Parathyroid adenoma (tissue), 2 donors: Measurements from ENCODE around the gene ECEL1.
"Not testable (repeated sequence)": the region's sequence is repeated elsewhere in the genome, so short reads cannot be mapped to it uniquely, and the experiment has no call there.

Experiments
- H2AFZ ChIP-seq: fragments of 300-600 bp; sonication (generic); one replicate; pipeline ENCODE4 v1.7.0; 2017; ENCODE audit warnings: antibody characterized with exemption, mild to moderate bottlenecking
- H3K27ac ChIP-seq: fragments of 300-600 bp; sonication (generic); one replicate; pipeline ENCODE4 v1.7.0; 2017
- H3K27me3 ChIP-seq: fragments of 300-600 bp; sonication (generic); one replicate; pipeline ENCODE4 v1.7.0; 2017; ENCODE audit warnings: low read length; ENCODE audit not compliant: control insufficient read depth, insufficient read depth
- H3K36me3 ChIP-seq: fragments of 300-600 bp; sonication (generic); one replicate; pipeline ENCODE4 v1.7.0; 2017; ENCODE audit warnings: low read length; ENCODE audit not compliant: control insufficient read depth, insufficient read depth
- H3K4me1 ChIP-seq: fragments of 300-600 bp; sonication (generic); one replicate; pipeline ENCODE4 v1.7.0; 2017; ENCODE audit warnings: control low read depth
- H3K4me2 ChIP-seq: fragments of 300-600 bp; sonication (generic); one replicate; pipeline ENCODE4 v1.7.0; 2017; ENCODE audit warnings: low read length
- H3K4me3 ChIP-seq: fragments of 300-600 bp; sonication (generic); one replicate; pipeline ENCODE4 v1.7.0; 2017; ENCODE audit warnings: low read depth, low read length
- H3K79me2 ChIP-seq: fragments of 300-600 bp; sonication (generic); one replicate; pipeline ENCODE4 v1.7.0; 2017; ENCODE audit warnings: control low read depth
- H3K9ac ChIP-seq: fragments of 300-600 bp; sonication (generic); one replicate; pipeline ENCODE4 v1.7.0; 2017; ENCODE audit warnings: mild to moderate bottlenecking
- H3K9me3 ChIP-seq: fragments of 300-600 bp; sonication (generic); one replicate; pipeline ENCODE4 v1.7.0; 2017; ENCODE audit warnings: low read length; ENCODE audit not compliant: control insufficient read depth
- TF ChIP-seq, protein P1 (sequence below): fragments of 300-600 bp; sonication (generic); IDR thresholded peaks from one replicate; pipeline ENCODE4 v1.7.0; 2017; ENCODE audit warnings: antibody characterized with exemption, mild to moderate bottlenecking
- donor health status: primary hyperparathyroidism.

The ECEL1 gene

DNA sequence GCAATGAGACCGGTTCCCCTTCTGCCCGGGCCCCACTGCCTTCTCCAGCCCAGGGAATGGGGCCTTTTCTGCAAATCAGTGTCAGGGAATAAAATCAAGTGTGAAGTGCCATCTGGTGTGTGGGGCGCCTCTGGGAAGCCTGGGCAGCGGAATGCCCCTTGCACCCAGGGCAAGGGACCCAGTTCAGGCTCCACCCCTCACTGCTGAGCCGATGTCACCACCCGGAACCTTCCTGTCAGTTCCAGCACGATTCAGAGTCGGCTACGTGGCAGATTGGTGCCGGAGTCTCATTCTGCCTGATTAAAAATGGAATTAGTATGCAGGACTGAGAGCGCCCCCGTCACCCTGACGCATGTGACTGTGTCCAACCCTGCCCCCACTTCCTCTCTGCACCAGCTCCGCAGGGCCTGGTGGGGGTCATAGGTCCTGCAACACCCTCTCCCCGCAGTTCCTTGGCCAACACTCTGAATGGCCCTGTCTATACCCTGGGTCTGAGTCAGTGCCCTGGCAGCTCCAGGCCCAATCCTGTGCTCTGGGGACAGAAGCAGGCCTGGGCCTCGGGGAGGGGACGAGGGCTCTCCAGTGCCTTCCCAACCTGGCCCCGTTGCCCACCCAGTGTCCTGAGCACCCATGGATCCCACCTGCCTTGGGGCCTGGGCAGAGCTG lies 39.9 kb downstream of the ECEL1 start:
- Histone ChIP-seq H3K36me3 (no peaks in the 10 kb centered on the region), H3K4me2 (no peak overlapping the region), H3K27ac (no peak overlapping the region), H3K9ac (no peak overlapping the region), H3K9me3 (no peaks in the 10 kb centered on the region), H2AFZ (no peak overlapping the region), H3K79me2 (no peaks in the 10 kb centered on the region), H3K4me3 (no peak overlapping the region), H3K27me3 (no peaks in the 10 kb centered on the region), H3K4me1 (no peaks in the 10 kb centered on the region)
- TF ChIP-seq, protein P1, sequence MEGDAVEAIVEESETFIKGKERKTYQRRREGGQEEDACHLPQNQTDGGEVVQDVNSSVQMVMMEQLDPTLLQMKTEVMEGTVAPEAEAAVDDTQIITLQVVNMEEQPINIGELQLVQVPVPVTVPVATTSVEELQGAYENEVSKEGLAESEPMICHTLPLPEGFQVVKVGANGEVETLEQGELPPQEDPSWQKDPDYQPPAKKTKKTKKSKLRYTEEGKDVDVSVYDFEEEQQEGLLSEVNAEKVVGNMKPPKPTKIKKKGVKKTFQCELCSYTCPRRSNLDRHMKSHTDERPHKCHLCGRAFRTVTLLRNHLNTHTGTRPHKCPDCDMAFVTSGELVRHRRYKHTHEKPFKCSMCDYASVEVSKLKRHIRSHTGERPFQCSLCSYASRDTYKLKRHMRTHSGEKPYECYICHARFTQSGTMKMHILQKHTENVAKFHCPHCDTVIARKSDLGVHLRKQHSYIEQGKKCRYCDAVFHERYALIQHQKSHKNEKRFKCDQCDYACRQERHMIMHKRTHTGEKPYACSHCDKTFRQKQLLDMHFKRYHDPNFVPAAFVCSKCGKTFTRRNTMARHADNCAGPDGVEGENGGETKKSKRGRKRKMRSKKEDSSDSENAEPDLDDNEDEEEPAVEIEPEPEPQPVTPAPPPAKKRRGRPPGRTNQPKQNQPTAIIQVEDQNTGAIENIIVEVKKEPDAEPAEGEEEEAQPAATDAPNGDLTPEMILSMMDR: no peak

DNA sequence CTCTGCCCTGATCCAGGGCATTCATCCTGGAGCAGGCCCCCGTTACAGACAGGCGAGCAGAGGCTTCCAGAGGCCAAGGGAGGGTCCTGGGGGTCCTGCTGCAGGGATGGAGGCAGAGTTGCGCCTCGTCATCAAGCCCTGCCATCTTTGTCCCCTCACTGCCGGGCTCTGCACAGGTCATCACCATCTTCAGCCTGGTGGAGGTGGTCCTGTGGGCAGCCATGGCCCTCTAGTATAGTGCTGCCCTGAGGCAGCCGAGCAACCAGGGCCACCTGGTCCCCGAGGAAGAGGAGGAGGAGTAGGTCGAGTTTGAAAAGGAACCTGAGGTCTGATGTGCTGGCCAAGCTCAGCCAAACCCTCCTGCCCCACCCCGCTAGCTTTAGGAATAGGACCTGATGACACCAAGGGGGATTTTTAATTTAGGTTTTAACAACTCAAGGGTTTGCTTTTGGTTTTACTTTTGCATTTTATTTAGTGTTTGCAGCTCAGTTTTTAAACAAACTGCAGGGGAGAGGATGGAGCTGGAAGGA lies 40.5 kb downstream of the ECEL1 start:
- Histone ChIP-seq H3K27me3 (no peaks in the 10 kb centered on the region), H3K4me1 (no peaks in the 10 kb centered on the region), H2AFZ (no peak overlapping the region), H3K4me2 (no peak overlapping the region), H3K36me3 (no peaks in the 10 kb centered on the region), H3K79me2 (no peaks in the 10 kb centered on the region), H3K27ac (no peak overlapping the region), H3K9me3 (no peaks in the 10 kb centered on the region), H3K4me3 (no peak overlapping the region), H3K9ac (no peak overlapping the region)
- TF ChIP-seq, protein P1: no peak

DNA sequence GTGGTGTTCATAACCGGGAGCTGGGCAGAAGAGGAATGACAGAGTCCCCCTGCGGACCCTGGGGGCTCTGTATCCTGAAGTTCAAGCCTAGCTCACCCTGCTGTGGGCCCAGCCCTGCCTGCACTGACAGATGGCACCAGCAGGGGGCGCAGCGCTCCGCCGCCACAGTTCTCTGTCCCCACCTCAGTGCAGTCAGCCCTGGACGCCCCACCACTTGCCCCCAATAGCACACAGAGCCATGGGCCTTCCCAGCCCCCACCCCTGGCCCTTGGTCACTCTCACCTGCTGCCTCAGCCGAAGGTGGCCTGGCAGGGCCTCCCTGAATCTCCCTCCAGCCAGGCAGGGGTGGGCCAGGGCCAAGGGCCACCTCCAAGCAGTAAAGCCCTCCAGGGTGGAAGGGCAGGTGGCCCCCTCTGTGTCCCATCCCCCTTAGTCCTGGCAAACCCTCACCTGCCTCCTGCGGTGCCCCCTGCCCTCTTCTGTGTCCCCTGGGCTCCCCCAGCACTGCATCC lies 41.3 kb downstream of the ECEL1 start:
- H3K9ac ChIP-seq, H3K27me3 ChIP-seq, H3K4me3 ChIP-seq, H2AFZ ChIP-seq, H3K36me3 ChIP-seq, H3K9me3 ChIP-seq, H3K4me1 ChIP-seq, H3K4me2 ChIP-seq, H3K79me2 ChIP-seq, H3K27ac ChIP-seq: not testable (repeated sequence)

DNA sequence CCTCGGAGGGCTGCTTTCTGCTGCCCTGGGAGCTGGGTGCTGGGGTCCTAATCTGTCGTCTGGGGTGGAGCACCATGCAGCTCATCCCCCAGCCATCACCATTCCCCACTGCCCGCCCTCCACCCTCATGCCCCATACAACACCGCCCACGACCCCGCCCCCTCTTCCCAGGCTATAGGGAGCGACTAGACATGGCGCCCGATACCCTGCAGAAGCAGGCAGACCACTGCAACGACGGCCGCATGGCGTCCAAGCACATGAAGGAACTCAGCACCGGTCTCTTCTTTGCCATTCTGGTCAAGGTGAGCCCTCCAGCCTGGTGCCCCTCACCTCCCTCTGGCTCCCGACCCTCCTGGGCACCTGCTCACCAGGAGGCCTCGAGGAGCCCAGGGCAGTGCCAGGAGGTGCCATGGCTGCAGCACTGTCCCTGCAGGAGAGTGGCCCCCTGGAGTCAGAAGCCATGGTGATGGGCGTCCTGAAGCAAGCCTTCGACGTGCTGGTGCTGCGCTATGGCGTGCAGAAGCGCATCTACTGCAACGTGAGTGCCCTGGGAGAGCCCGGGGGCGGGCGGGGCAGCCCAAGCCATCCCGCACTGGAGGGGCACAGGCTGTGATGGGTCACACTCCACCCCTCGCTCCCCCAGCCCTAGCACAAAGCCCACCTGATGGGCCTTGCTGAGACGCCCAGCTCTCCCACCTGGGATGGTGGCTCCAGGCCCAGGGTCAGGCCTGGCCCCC lies 42.3 kb downstream of the ECEL1 start:
- not testable (repeated sequence) for H3K79me2 ChIP-seq, H3K4me1 ChIP-seq, H3K9me3 ChIP-seq, H3K4me2 ChIP-seq, H3K4me3 ChIP-seq, H3K9ac ChIP-seq, H2AFZ ChIP-seq, H3K27me3 ChIP-seq, H3K36me3 ChIP-seq, H3K27ac ChIP-seq

DNA sequence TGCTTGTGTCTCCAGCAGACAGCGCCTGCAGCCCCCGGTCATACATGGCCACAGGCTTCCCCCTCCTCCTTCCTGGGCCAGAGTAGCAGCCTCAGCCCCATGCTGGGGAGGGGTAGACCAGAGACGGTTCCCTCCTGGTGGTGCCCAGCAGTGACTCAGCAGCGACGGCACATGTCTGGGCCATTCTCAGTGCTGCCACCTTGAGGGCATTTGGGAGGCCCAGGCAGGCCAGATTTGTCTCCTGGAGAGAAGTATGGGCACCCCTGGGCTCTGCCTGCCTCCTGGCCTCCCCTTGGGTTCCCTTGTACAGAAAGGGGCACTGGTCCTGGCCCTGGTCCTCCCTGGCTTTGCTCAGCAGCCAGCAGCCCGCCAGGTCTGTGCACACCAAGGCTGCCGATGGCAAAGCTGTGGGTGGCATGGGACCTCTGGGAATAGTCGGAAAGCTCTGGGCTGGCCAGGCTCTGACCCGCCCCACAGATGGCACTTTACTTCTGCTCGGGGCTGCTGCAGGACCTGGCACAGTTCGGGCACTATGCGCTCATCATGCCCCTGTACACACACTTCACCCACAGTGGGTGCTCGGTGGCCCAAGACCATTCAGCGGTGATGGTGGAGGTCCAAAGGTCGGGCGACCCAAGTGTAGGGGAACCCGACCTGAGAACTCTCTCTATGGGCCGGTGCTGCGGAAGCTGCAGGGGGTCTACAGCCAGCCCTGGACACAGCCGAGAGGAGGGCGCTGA lies 43.1 kb downstream of the ECEL1 start:
- Histone ChIP-seq H3K9me3 (no peaks in the 10 kb centered on the region), H3K27me3 (no peaks in the 10 kb centered on the region), H3K79me2 (no peaks in the 10 kb centered on the region), H3K36me3 (no peaks in the 10 kb centered on the region), H3K4me3 (no peak overlapping the region), H3K4me2 (no peak overlapping the region), H3K9ac (no peak overlapping the region), H2AFZ (no peak overlapping the region), H3K27ac (no peak overlapping the region), H3K4me1 (no peaks in the 10 kb centered on the region)
- TF ChIP-seq, protein P1: peak; percentile 38

DNA sequence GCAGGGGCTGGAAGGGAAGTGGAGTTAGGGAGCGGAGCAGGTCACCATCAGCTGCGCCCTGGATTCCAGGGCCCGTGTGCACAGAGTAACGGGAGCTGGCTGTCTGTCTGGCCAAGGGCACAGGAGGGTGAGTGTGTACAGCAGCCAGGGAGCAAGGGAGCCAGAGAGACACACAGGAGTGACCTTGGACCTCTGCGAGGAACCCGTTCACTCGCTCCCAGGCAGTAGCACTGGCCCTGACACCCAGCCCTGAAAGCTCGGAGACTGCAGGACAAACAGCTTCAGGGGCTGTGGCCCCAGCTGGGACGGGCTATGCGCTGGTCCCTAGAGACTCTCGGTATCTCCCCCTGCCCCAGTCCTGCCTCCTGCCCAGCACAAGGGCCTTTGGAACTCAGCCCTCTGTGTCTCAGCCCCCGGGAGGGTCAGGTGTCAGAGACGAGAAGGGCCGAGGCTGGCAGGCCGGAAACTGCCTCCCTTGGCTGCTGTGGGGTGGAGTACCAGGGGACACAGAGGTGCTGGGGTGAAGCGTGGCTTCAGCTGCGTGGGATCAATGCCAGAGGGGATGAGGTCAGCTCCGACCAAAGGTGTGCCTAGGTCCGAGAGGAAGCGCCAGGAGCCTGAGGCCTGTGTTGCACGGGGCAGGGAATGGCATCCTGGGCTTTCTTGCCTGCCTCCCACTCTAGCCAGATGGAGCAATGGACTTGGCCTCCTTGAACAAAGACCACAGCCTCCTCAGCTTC lies 43.8 kb downstream of the ECEL1 start:
- H3K27ac ChIP-seq, H2AFZ ChIP-seq, H3K9ac ChIP-seq, H3K79me2 ChIP-seq, H3K4me2 ChIP-seq, H3K9me3 ChIP-seq, H3K27me3 ChIP-seq, H3K4me3 ChIP-seq, H3K4me1 ChIP-seq, H3K36me3 ChIP-seq: not testable (repeated sequence)

DNA sequence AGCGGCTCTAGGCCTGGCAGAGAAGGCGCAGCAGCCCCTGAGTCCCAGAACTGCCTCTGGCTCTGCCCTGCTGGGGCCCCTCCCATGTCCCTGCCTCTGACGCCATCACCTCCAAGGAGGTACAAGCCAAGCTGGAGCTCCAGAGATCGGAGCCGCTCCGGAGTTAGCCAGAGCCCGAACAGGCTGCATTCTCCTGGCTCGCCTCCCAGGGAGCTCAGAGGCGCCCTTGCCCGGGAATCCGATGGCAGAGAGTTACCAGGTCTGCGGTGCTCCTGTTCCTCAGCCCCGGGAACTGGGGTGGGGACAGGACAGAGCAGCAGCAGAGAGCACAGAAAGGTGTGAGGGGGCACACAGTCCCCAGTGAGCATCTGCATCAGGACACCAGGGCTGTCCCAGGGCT lies 44.6 kb downstream of the ECEL1 start:
- not testable (repeated sequence) for H3K27ac ChIP-seq, H3K36me3 ChIP-seq

More for the DNA sequence above, 44.6 kb downstream of the ECEL1 start:
- H3K27me3 ChIP-seq, H3K79me2 ChIP-seq, H3K4me2 ChIP-seq, H3K4me3 ChIP-seq, H3K9me3 ChIP-seq, H2AFZ ChIP-seq, H3K4me1 ChIP-seq, H3K9ac ChIP-seq: not testable (repeated sequence)
